ENCODE data around the gene PPP2R1B. TPM values are rescaled to one million over a fixed set of nuclear protein-coding genes. Genes with fewer than 3 reads are reported as not detected.

The PPP2R1B gene
- total RNA-seq, 3 donors from 2014 or later (not counting 1 experiment from before 2014, with no cell fraction given) = 32.6 to 41.4 (median 40.8) TPM

- Histone ChIP-seq H3K4me1 (ENCODE audit: control insufficient read depth, insufficient read depth, low read length) (no peaks in the 10 kb centered on the region), H3K4me3 (ENCODE audit: low read length) (no peak overlapping the region), H3K27me3 (ENCODE audit: control insufficient read depth, insufficient read depth, low read length) (no peaks in the 10 kb centered on the region), H3K36me3 (ENCODE audit: control insufficient read depth, insufficient read depth, low read length) (no peaks in the 10 kb centered on the region), H3K9me3 (ENCODE audit: control insufficient read depth, insufficient read depth, low read length) (no peaks in the 10 kb centered on the region), H3K27ac (ENCODE audit: low read length) (no peak overlapping the region)
- DNase-seq (no peak), ATAC-seq (no peak)
- no peak for TF ChIP-seq CTCF (IDR thresholded peaks at IDR 0.05)
- Mint-ChIP-seq H3K27ac (no peak overlapping the region), H3K4me1 (no peaks in the 10 kb centered on the region), H3K36me3 (peaks cover under 1% of the 10 kb centered on the region), H3K27me3 (ENCODE audit: low read depth in 2 of 2) (no peaks in the 10 kb centered on the region), H3K9me3 (no peaks in the 10 kb centered on the region), H3K4me3 (no peak overlapping the region)
- intact Hi-C loops (cut with micrococcal nuclease) = no loop called here
- 94% methylated on average over 5 of the region's 5 CpGs for WGBS (ENCODE audit: insufficient coverage)
These were observed 34.4 kb downstream of the PPP2R1B start for GRCh38 chr11:111731821-111732220.

GRCh38 chr11:111730871-111731591 is 35.2 kb downstream of the PPP2R1B start:
- Mint-ChIP-seq H3K27ac (no peak overlapping the region), H3K4me1 (no peaks in the 10 kb centered on the region), H3K36me3 (peaks cover 6% of the 10 kb centered on the region), H3K4me3 (no peak overlapping the region), H3K9me3 (no peaks in the 10 kb centered on the region), H3K27me3 (ENCODE audit: low read depth in 2 of 2) (no peaks in the 10 kb centered on the region)
- intact Hi-C loops (cut with micrococcal nuclease) = no loop called here
- Histone ChIP-seq H3K9me3 (ENCODE audit: control insufficient read depth, insufficient read depth, low read length) (no peaks in the 10 kb centered on the region), H3K27me3 (ENCODE audit: control insufficient read depth, insufficient read depth, low read length) (no peaks in the 10 kb centered on the region), H3K4me1 (ENCODE audit: control insufficient read depth, insufficient read depth, low read length) (no peaks in the 10 kb centered on the region), H3K27ac (ENCODE audit: low read length) (no peak overlapping the region), H3K4me3 (ENCODE audit: low read length) (no peak overlapping the region), H3K36me3 (ENCODE audit: control insufficient read depth, insufficient read depth, low read length) (no peaks in the 10 kb centered on the region)
- 97% methylated on average over 22 of the region's 22 CpGs for WGBS (ENCODE audit: insufficient coverage)
- ATAC-seq (no peak), DNase-seq (no peak)
- no peak for TF ChIP-seq CTCF (IDR thresholded peaks at IDR 0.05)

GRCh38 chr11:111729831-111730311 is 36.3 kb downstream of the PPP2R1B start:
- no peak overlapping the region for H3K27ac Mint-ChIP-seq
- intact Hi-C loops (cut with micrococcal nuclease) = no loop called here
- no peak overlapping the region for H3K4me3 Mint-ChIP-seq
- H3K4me3 ChIP-seq (ENCODE audit: low read length) = no peak overlapping the region
- no peaks in the 10 kb centered on the region for H3K27me3 ChIP-seq (ENCODE audit: control insufficient read depth, insufficient read depth, low read length)
- no peaks in the 10 kb centered on the region for H3K4me1 Mint-ChIP-seq
- H3K27me3 Mint-ChIP-seq (ENCODE audit: low read depth in 2 of 2) = no peaks in the 10 kb centered on the region
- 93% methylated on average over 7 of the region's 9 CpGs for WGBS (ENCODE audit: insufficient coverage)
- TF ChIP-seq CTCF (IDR thresholded peaks at IDR 0.05) = no peak
- H3K9me3 Mint-ChIP-seq = no peaks in the 10 kb centered on the region
- peaks cover 6% of the 10 kb centered on the region for H3K36me3 Mint-ChIP-seq
- no peak overlapping the region for H3K27ac ChIP-seq (ENCODE audit: low read length)
- no peak for ATAC-seq
- no peak for DNase-seq
- H3K9me3 ChIP-seq (ENCODE audit: control insufficient read depth, insufficient read depth, low read length) = no peaks in the 10 kb centered on the region
- peaks cover 7% of the 10 kb centered on the region for H3K36me3 ChIP-seq (ENCODE audit: control insufficient read depth, insufficient read depth, low read length)
- H3K4me1 ChIP-seq (ENCODE audit: control insufficient read depth, insufficient read depth, low read length) = no peaks in the 10 kb centered on the region

Data from natural killer cell (primary cell).